ENCODE results near the gene TCTN1.
A peak's percentile ranks its signal among the peaks of the same experiment; 100 is the strongest.
"Not testable (repeated sequence)": the region's sequence is repeated elsewhere in the genome, so short reads cannot be mapped to it uniquely, and the experiment has no call there.

Gene TCTN1

DNA sequence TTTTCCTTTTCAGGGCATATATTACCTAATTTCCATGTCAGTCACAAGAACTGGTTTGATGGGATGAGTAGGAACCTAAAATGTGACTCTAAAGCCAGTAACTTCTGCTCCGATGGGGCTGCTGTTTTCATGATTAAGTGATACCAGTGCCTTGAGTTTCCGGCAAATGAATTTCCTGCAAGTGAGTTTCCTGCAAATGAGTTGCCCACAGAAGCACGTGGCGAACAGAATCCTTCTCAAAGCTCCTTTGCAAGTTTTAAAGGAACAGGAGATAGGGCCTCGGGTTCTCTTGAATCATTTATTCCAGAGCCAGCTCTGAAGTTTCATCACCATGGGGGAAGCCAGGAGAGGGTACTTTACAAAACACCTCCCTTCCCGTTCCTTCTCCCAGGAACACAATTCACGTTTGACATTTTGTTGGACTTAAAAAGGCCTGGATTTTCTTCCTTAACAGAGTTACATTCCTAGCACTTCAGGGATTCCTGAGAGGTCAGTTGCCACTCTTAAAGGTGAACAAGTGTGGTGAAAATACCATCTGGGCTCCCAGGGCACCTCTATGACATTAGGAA is 28.6 kb upstream of the TCTN1 start:
- POLR2A ChIA-PET: interaction anchor here (0.5 to 0.8 kb wide), 2 partner anchors 43 to 52 kb away, joined by 3 read pairs; no protein-coding TSS in a partner anchor
- Histone ChIP-seq H3K9me3 (ENCODE audit: control extremely low read depth in 1 of 5, control insufficient read depth in 4 of 5, insufficient read depth in 2 of 5, low read depth in 1 of 5, low read length in 4 of 5) (no peaks in the 10 kb centered on the region), H3K27me3 (replicated peaks in 2 of 5; ENCODE audit: control insufficient read depth in 4 of 5, insufficient read depth in 5 of 5, low read length in 4 of 5) (no peaks in the 10 kb centered on the region), H3K4me1 (ENCODE audit: control extremely low read depth in 1 of 4, control insufficient read depth in 4 of 4, insufficient read depth in 4 of 4, low read length in 3 of 4) (peaks cover 32 to 61% (median 52%) of the 10 kb centered on the region in 4 experiments), H3K36me3 (ENCODE audit: control insufficient read depth in 4 of 4, insufficient read depth in 4 of 4, low read length in 3 of 4) (no peaks in the 10 kb centered on the region), H3K27ac (ENCODE audit: insufficient read depth in 1 of 2, low read depth in 1 of 2, low read length in 2 of 2, poor library complexity in 1 of 2, severe bottlenecking in 2 of 2) (peak overlapping the region; percentile 40 to 69), H3K4me3 (ENCODE audit: control insufficient read depth in 1 of 7, extremely low read depth in 1 of 7, insufficient read depth in 4 of 7, low read depth in 2 of 7, low read length in 6 of 7) (peak overlapping the region in 4 of 7 experiments; percentile 24 to 51 (median 36))
- peak; percentile 59 to 86 (median 80) for DNase-seq
- CTCF ChIA-PET: interaction anchor here (0.6 to 5.7 kb wide), 8 partner anchors 9 to 51 kb away, joined by 3 to 78 read pairs (median 5); no protein-coding TSS in a partner anchor
- 3% methylated on average over 6 of the region's 7 CpGs for WGBS (ENCODE audit: insufficient coverage)

DNA sequence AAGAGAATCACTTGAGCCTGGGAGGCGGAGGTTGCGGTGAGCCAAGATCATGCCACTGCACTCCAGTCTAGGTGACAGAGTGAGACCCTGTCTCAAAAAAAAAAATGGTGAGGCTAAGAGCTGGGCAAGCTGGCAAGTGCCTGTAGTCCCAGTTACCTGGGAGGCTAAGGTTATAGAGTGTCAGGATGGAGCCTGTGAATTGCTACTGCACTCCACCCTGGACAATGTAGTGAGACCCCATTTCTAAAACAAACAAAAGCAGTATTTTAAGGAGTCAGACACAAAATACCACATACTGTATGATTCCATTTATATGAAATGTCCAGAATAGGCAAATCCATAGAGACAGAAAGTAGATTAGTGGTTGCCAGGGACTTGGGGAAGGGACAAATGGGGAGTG is 26.8 kb upstream of the TCTN1 start:
- H3K27me3 ChIP-seq (replicated peaks in 2 of 5; ENCODE audit: control insufficient read depth in 4 of 5, insufficient read depth in 5 of 5, low read length in 4 of 5); H3K36me3 ChIP-seq (ENCODE audit: control insufficient read depth in 4 of 4, insufficient read depth in 4 of 4, low read length in 3 of 4); H3K4me3 ChIP-seq (ENCODE audit: control insufficient read depth in 1 of 7, extremely low read depth in 1 of 7, insufficient read depth in 4 of 7, low read depth in 2 of 7, low read length in 6 of 7); DNase-seq; H3K27ac ChIP-seq (ENCODE audit: insufficient read depth in 1 of 2, low read depth in 1 of 2, low read length in 2 of 2, poor library complexity in 1 of 2, severe bottlenecking in 2 of 2); H3K9me3 ChIP-seq (ENCODE audit: control extremely low read depth in 1 of 5, control insufficient read depth in 4 of 5, insufficient read depth in 2 of 5, low read depth in 1 of 5, low read length in 4 of 5): not testable (repeated sequence)
- 100% methylated on average over 2 of the region's 2 CpGs for WGBS (ENCODE audit: insufficient coverage)
- CTCF ChIA-PET: interaction anchor here (3.3 to 5.7 kb wide), 2 partner anchors 13 to 34 kb away, joined by 15 to 78 read pairs; no protein-coding TSS in a partner anchor
- peaks cover 34 to 60% (median 55%) of the 10 kb centered on the region in 4 experiments for H3K4me1 ChIP-seq (ENCODE audit: control extremely low read depth in 1 of 4, control insufficient read depth in 4 of 4, insufficient read depth in 4 of 4, low read length in 3 of 4)
- POLR2A ChIA-PET: interaction anchor here (0.6 kb wide), 1 partner anchor 75 kb away, joined by 3 read pairs; no protein-coding TSS in a partner anchor

DNA sequence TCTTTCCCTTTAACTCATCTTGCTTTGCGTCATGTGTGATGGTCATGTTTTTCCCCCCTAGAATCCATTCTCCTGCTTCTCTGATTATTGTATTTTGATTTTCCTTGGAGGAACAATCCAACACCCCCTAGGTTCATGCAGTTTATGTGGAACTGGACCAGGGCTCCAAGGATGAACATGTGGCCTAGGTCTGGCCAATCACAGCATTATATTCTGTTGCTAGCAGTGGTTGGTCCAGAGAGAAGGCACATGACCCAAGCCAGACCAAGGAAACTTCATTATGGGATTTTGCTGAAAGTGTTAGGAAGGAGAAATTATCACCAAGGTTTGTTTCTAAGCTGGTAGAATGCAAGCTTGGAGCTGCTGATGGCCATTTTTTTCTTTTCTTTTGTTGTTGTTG is 23.9 kb upstream of the TCTN1 start:
- ChIA-PET POLR2A (interaction anchor here (0.5 to 0.9 kb wide), 2 partner anchors 16 to 231 kb away, joined by 4 to 8 read pairs; no protein-coding TSS in a partner anchor), CTCF (interaction anchor here (1.3 to 5.7 kb wide), 5 partner anchors 11 to 47 kb away, joined by 3 to 41 read pairs (median 4); no protein-coding TSS in a partner anchor)
- no peaks in the 10 kb centered on the region for H3K9me3 ChIP-seq (ENCODE audit: control extremely low read depth in 1 of 5, control insufficient read depth in 4 of 5, insufficient read depth in 2 of 5, low read depth in 1 of 5, low read length in 4 of 5)
- no peak for DNase-seq
- H3K4me1 ChIP-seq (ENCODE audit: control extremely low read depth in 1 of 4, control insufficient read depth in 4 of 4, insufficient read depth in 4 of 4, low read length in 3 of 4): peaks cover 19 to 41% (median 36%) of the 10 kb centered on the region in 4 experiments
- no CpG with 5 or more reads among the region's 1 CpG for WGBS (ENCODE audit: insufficient coverage)
- H3K4me3 ChIP-seq (ENCODE audit: control insufficient read depth in 1 of 7, extremely low read depth in 1 of 7, insufficient read depth in 4 of 7, low read depth in 2 of 7, low read length in 6 of 7): no peak overlapping the region
- H3K36me3 ChIP-seq (ENCODE audit: control insufficient read depth in 4 of 4, insufficient read depth in 4 of 4, low read length in 3 of 4): no peaks in the 10 kb centered on the region
- H3K27ac ChIP-seq (ENCODE audit: insufficient read depth in 1 of 2, low read depth in 1 of 2, low read length in 2 of 2, poor library complexity in 1 of 2, severe bottlenecking in 2 of 2): peak overlapping the region; percentile 61 to 93
- H3K27me3 ChIP-seq (replicated peaks in 2 of 5; ENCODE audit: control insufficient read depth in 4 of 5, insufficient read depth in 5 of 5, low read length in 4 of 5): no peaks in the 10 kb centered on the region

DNA sequence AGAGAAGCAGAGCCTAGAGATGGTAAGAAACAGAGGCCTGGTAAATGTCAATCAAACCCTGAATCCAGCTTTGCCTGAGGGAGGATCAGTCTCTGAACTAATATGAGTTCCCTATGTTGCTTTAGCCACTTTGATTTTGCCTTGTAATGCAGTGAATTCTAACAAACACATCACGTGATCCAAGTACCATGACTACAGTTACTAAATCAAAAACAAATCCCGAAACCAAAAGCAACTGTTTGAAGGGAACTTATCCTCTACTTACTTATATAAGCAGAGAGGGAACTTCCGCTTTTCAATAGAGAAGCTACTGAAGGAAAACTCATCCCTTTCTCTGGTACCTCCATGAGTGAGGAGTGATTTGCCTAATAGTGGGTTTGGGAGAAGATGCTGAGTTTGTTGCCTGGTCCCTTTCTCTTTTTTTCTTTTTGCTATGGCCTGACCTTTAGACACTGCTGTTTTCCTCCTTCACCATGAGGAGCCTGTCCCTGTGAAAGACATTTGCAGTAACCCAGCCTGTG is 23.1 kb upstream of the TCTN1 start:
- WGBS (ENCODE audit: insufficient coverage): 0% methylated on average over 1 of the region's 3 CpGs
- Histone ChIP-seq H3K27ac (ENCODE audit: insufficient read depth in 1 of 2, low read depth in 1 of 2, low read length in 2 of 2, poor library complexity in 1 of 2, severe bottlenecking in 2 of 2) (peak overlapping the region; percentile 83 to 93), H3K4me1 (ENCODE audit: control extremely low read depth in 1 of 4, control insufficient read depth in 4 of 4, insufficient read depth in 4 of 4, low read length in 3 of 4) (peaks cover 11 to 33% (median 28%) of the 10 kb centered on the region in 4 experiments), H3K27me3 (replicated peaks in 2 of 5; ENCODE audit: control insufficient read depth in 4 of 5, insufficient read depth in 5 of 5, low read length in 4 of 5) (no peaks in the 10 kb centered on the region), H3K36me3 (ENCODE audit: control insufficient read depth in 4 of 4, insufficient read depth in 4 of 4, low read length in 3 of 4) (no peaks in the 10 kb centered on the region), H3K4me3 (ENCODE audit: control insufficient read depth in 1 of 7, extremely low read depth in 1 of 7, insufficient read depth in 4 of 7, low read depth in 2 of 7, low read length in 6 of 7) (peak overlapping the region in 2 of 7 experiments; percentile 37 to 39), H3K9me3 (ENCODE audit: control extremely low read depth in 1 of 5, control insufficient read depth in 4 of 5, insufficient read depth in 2 of 5, low read depth in 1 of 5, low read length in 4 of 5) (no peaks in the 10 kb centered on the region)
- peak; percentile 94 to 98 (median 97) for DNase-seq
- ChIA-PET POLR2A (interaction anchor here (0.5 to 0.9 kb wide), 3 partner anchors 17 to 230 kb away, joined by 3 to 8 read pairs (median 4); no protein-coding TSS in a partner anchor), CTCF (interaction anchor here (0.9 to 5.7 kb wide), 9 partner anchors 9 to 141 kb away, joined by 3 to 41 read pairs (median 4); partner anchors contain the start of gene ARPC3)

DNA sequence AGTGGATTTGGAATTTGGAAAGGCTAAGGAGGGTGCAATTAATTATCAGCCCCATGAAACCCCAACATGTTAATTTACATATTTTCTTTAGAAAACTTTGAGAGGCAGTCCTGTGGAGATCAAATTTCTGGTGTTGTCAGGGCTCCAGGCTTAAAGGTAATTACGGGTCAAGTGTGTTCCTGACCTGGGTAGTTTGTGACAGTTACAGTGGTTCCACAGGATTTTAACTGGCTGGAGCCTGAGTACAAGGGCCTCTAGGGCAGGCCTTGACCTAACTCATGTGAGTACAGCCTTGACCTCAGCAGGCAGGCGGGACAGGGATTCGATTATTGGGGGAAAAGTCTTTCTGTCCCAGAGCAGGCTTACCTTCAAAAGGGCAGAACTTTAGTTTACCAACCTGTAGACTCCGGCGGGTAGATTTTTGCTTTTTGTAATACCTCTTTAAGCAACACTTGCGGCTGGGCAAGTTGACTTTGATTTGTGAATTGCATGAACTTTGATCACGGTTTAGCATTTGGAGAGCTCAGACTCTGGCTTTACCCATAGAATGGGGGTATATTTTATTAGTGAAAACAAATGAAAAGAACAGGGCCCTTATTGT is 22.4 kb upstream of the TCTN1 start:
- CTCF ChIA-PET: interaction anchor here (0.9 to 5.7 kb wide), 8 partner anchors 9 to 141 kb away, joined by 3 to 41 read pairs (median 4); partner anchors contain the start of gene ARPC3
- POLR2A ChIA-PET: interaction anchor here (0.6 kb wide), 1 partner anchor 29 kb away, joined by 3 read pairs; no protein-coding TSS in a partner anchor
- WGBS (ENCODE audit: insufficient coverage): 96% methylated on average over 7 of the region's 7 CpGs
- DNase-seq: no peak
- no peaks in the 10 kb centered on the region for H3K36me3 ChIP-seq (ENCODE audit: control insufficient read depth in 4 of 4, insufficient read depth in 4 of 4, low read length in 3 of 4)
- H3K27ac ChIP-seq (ENCODE audit: insufficient read depth in 1 of 2, low read depth in 1 of 2, low read length in 2 of 2, poor library complexity in 1 of 2, severe bottlenecking in 2 of 2): peak overlapping the region; percentile 83 to 93
- H3K4me1 ChIP-seq (ENCODE audit: control extremely low read depth in 1 of 4, control insufficient read depth in 4 of 4, insufficient read depth in 4 of 4, low read length in 3 of 4): peaks cover 11 to 30% (median 25%) of the 10 kb centered on the region in 4 experiments
- no peaks in the 10 kb centered on the region for H3K9me3 ChIP-seq (ENCODE audit: control extremely low read depth in 1 of 5, control insufficient read depth in 4 of 5, insufficient read depth in 2 of 5, low read depth in 1 of 5, low read length in 4 of 5)
- no peak overlapping the region for H3K4me3 ChIP-seq (ENCODE audit: control insufficient read depth in 1 of 7, extremely low read depth in 1 of 7, insufficient read depth in 4 of 7, low read depth in 2 of 7, low read length in 6 of 7)
- H3K27me3 ChIP-seq (replicated peaks in 2 of 5; ENCODE audit: control insufficient read depth in 4 of 5, insufficient read depth in 5 of 5, low read length in 4 of 5): no peaks in the 10 kb centered on the region

DNA sequence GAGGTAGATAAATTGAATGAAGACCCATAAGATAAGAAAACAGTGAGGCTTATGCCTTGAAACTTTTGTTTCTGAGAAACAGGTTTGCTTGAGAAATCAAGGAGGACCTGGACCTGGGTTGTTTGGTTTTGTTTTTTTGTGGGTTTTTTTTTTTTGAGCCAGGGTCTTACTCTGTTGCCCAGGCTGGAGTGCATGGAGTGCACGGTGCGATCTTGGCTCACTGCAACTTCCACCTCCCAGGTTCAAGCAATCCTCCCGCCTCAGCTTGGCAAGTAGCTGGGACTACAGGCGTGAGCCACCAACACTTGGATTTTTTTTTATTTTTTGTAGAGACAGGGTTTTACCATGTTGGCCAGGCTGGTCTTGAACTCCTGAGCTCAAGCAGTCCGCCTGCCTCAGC is 21.9 kb upstream of the TCTN1 start:
- no peak overlapping the region for H3K4me3 ChIP-seq (ENCODE audit: control insufficient read depth in 1 of 7, extremely low read depth in 1 of 7, insufficient read depth in 4 of 7, low read depth in 2 of 7, low read length in 6 of 7)
- no peaks in the 10 kb centered on the region for H3K36me3 ChIP-seq (ENCODE audit: control insufficient read depth in 4 of 4, insufficient read depth in 4 of 4, low read length in 3 of 4)
- WGBS (ENCODE audit: insufficient coverage): 91% methylated on average over 4 of the region's 5 CpGs
- ChIA-PET POLR2A (no interaction called here), CTCF (interaction anchor here (1.1 to 5.7 kb wide), 4 partner anchors 9 to 52 kb away, joined by 3 to 41 read pairs (median 10); no protein-coding TSS in a partner anchor)
- peaks cover 11 to 30% (median 25%) of the 10 kb centered on the region in 4 experiments for H3K4me1 ChIP-seq (ENCODE audit: control extremely low read depth in 1 of 4, control insufficient read depth in 4 of 4, insufficient read depth in 4 of 4, low read length in 3 of 4)
- no peak for DNase-seq
- H3K27ac ChIP-seq (ENCODE audit: insufficient read depth in 1 of 2, low read depth in 1 of 2, low read length in 2 of 2, poor library complexity in 1 of 2, severe bottlenecking in 2 of 2): peak overlapping the region in 1 of 2 experiments; percentile 93
- no peaks in the 10 kb centered on the region for H3K27me3 ChIP-seq (replicated peaks in 2 of 5; ENCODE audit: control insufficient read depth in 4 of 5, insufficient read depth in 5 of 5, low read length in 4 of 5)
- H3K9me3 ChIP-seq (ENCODE audit: control extremely low read depth in 1 of 5, control insufficient read depth in 4 of 5, insufficient read depth in 2 of 5, low read depth in 1 of 5, low read length in 4 of 5): no peaks in the 10 kb centered on the region
